ACHN (cell line): Measurements from ENCODE around the gene CRB2.
A peak's percentile ranks its signal among the peaks of the same experiment; 100 is the strongest.
"Not testable (repeated sequence)": the region's sequence is repeated elsewhere in the genome, so short reads cannot be mapped to it uniquely, and the experiment has no call there.

ENCODE experiments used
- DNase-seq: peaks from one replicate; pipeline ENCODE4 v3.0.0-alpha.2; 2015
- in situ Hi-C: cut with HindIII; loops from 2 replicates; pipeline ENCODE4 v1.10.0; 2017; ENCODE audit warnings: low sequenced_read_pairs, low pct_ligation_motif_present, low pct_unique_long_range_greater_than_20kb

Gene CRB2

GRCh38 chr9:123392802-123393201 is 36.8 kb downstream of the CRB2 start:
- in situ Hi-C loops: no loop called here

GRCh38 chr9:123394291-123395235 is 38.6 kb downstream of the CRB2 start:
- no peak for DNase-seq
- in situ Hi-C loops: no loop called here

More at GRCh38 chr9:123392802-123393201, 36.8 kb downstream of the CRB2 start:
- no peak for DNase-seq

- no peak for DNase-seq
Observed at GRCh38 chr9:123395276-123395688, 39.3 kb downstream of the CRB2 start.

DNA sequence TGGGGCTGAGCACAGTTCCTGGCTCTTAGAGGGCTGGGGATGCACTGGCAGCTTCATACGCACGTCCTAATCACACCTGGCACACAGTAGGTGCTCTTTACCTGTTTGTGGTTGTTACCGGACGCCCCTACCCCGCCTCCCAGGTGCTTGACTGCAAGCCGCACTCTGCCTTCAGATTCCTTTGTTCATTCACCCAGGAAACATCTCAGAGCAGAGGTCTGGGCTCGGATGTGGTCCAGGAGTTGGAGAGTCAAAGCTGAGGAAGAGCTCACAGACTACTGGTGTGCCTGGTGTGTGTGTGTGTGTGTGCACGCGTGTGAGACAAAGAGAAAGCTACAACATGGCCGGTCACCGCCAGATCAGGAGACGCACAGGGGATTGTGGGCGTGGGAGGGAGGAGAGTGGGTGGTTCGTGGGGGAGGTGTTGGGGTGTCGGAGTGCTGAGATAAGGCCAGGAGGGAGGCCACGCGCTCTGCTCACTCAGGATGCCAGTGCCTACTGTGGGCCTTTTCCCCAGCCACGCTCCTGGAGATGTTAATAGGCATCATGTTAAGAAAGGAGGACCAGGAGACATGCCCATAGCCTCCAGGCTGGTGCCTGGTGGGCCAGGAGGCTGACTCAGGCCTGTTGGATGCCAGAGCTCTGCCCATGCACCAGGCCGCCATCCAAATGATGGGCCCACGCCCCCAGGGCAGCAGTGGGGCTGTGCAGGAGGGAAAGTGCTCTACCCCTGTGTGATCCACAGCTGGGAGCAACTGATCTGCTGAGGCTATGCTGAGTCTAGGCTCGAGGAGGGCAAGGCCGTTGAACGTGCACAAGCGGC is 39.9 kb downstream of the CRB2 start:
- no peak for DNase-seq
- in situ Hi-C loops: no loop called here

More at GRCh38 chr9:123395276-123395688, 39.3 kb downstream of the CRB2 start:
- in situ Hi-C loops: no loop called here

DNA sequence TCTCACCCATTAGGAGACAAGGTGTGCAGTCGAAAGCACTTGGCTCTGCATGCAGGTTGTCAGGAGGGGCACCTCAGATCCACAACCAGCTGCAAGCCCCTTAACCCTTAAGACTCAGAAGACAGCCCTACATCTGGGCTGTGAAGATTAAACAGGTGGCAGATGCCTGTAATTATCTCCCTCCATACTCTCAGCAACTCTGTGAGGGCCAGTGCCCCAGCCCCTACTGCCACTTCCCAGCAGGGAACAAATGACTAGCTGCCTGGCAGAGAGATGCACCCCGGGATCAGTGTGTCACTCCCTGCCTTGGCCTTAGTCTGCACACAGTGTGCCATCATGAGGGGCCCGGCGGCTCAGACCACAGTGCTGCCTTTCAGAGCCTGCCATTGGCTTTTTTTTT is 42.0 kb downstream of the CRB2 start:
- no peak for DNase-seq
- in situ Hi-C loops: no loop called here

GRCh38 chr9:123398938-123399337 is 42.9 kb downstream of the CRB2 start:
- DNase-seq, in situ Hi-C loops: not testable (repeated sequence)

- in situ Hi-C loops: no loop called here
- peak; percentile 2 for DNase-seq
Observed at GRCh38 chr9:123399803-123400378, 43.9 kb downstream of the CRB2 start.

DNA sequence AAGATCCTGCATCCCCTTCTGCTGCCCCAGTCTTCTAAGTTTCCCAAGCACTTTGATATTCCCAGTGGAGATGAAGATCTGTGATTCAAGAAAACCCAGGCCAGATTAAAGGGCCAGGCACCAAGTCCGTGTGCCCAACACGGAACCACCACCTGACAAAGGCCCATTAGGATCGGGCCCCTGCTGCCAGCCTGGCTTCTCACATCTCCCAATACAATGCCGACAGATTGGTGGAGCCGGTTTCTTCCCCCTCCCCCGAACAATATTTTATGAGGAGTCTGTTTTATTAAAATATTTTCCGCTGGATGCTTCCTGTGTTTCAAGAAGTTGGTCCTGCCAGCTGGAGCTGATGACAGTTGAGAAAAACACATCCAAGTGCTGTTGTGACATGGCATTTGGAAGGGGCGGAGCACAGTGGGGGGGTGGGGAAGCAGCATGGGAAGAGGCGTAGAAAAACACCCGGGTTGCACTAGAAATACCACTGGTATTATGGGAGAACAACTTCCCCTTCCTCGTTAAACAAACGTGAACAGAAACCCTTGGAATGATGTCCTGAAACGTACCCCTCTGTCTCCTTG is 45.0 kb downstream of the CRB2 start:
- DNase-seq: no peak
- in situ Hi-C loops: no loop called here

DNA sequence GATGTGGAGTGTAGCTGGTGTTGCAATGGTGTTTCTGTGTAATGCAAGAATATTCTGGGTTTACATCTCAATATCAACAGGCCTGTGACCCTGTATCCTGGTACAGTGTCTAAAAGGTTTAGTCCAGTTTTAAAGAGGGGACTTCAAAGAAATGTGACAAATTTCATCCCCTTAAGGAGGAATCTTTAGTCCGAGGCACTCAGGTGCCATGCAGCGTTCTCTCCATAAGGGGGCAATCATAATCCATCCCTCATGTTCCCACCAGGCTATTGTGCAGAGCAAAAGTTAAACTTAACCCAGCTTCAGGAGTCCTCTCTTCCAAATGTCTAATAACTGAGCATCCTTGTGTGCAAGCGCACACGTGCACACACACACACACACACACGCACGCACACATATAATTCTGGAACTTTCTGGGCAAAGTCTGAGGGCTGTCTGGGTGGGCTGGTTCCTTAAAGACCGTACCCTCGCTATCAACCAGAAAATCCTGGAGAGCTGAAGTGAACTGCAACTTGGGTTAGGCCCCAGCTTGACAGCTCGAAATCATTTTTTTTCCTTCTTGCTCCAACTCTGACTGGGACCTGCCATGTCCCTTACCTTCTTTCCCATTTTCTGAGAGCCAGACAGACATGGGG is 46.0 kb downstream of the CRB2 start:
- in situ Hi-C loops: no loop called here

GRCh38 chr9:123402981-123403509 is 47.0 kb downstream of the CRB2 start:
- in situ Hi-C loops: no loop called here
- no peak for DNase-seq

More for the DNA sequence above, 46.0 kb downstream of the CRB2 start:
- peak; percentile 42 for DNase-seq

GRCh38 chr9:123406016-123406415 is 50.0 kb downstream of the CRB2 start:
- in situ Hi-C loops: no loop called here
- DNase-seq: no peak

DNA sequence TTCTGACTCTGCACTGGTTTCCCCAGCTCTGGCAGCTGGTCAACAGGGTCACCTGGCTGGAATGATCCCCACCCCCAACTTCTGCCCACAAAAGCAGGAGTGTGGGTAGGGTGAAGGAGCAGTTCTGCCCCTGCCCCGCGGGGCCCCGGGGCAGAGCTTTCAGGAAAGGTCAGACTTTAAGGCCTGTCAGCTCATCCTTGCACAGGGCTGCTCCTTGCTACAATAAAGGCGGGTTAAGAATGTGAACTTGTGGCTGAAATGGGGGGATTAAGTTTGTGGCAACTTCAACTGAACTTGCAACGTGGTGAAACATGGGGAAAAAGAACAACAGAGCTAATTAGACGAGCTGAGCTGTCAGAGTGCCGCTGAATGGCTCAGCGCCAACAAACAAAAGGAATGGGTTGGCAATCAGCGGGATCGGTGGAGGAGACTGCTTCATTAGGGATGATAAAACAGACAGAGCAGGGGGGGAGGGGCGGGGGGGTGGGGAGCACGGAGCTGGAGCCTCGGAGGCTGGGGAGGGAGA is 50.8 kb downstream of the CRB2 start:
- in situ Hi-C loops: no loop called here
- DNase-seq: no peak

- no peak for DNase-seq
- in situ Hi-C loops: no loop called here
Observed at GRCh38 chr9:123407217-123407851, 51.3 kb downstream of the CRB2 start.

GRCh38 chr9:123408313-123409262 is 52.6 kb downstream of the CRB2 start:
- DNase-seq: no peak
- in situ Hi-C loops: no loop called here

DNA sequence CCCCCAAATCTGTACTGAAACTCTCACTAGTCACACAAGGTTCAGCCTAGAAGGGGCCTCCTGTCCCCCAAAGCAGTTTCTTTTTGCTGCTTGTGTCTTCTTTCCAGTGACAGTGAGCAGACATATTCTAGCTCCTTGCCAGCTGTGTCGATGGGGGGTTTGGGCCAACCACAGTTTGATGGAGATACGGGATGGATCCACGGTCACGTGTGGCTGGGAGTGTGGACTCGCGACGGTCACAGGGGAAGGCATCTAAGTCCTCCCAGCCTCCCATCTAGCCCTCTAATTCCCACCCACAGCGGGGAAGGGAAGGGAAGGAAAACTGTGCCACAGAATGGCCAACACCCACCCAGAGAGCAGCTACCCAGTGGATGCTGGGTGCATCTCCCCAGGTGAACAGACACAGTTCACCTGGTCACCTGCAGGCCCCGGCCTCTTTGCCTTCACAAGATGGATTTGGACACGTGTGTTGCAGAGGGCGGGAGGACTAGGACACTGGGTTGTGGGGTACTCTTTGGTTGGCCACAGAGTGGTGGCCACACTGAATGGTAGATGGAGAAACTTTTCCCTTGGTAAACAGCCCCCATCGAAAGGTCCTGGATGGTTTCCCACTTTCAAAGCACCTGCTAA is 54.4 kb downstream of the CRB2 start:
- DNase-seq: no peak
- in situ Hi-C loops: no loop called here

GRCh38 chr9:123411191-123411590 is 55.2 kb downstream of the CRB2 start:
- in situ Hi-C loops: no loop called here
- no peak for DNase-seq
